ENCODE results near the gene KLRC3. TPM values are rescaled to one million over a fixed set of nuclear protein-coding genes. Genes with fewer than 3 reads are reported as not detected.
"Not testable (repeated sequence)": the region's sequence is repeated elsewhere in the genome, so short reads cannot be mapped to it uniquely, and the experiment has no call there.

Gene KLRC3
- total RNA-seq, 1 donor from 2014 or later, result not detected

DNA sequence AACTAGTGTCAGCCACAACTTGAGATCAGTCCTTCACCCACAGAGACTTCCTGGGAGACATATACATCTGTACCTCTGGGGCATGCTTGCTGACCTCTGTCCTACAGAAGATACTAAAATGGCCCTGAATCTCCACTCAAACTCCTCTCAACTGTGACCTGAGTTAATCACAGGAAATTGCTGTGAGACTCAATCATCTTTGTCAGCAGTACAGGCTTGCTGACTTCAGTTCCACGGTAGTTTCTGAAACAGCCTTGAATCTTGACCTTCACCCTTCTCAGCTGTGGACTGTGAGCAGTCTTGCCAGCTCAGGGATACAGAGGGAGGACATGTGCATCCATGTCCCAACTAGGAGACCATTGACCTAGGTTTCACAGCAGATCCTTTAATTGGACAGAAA, 34.1 kb upstream of the KLRC3 start:
- peak; percentile 1 for DNase-seq (ENCODE audit: low read depth)
- no peak overlapping the region for H3K4me3 ChIP-seq (ENCODE audit: low read depth, low read length)
- no peaks in the 10 kb centered on the region for H3K36me3 ChIP-seq (ENCODE audit: control insufficient read depth, insufficient read depth, low read length)
- TF ChIP-seq CTCF (IDR thresholded peaks at IDR 0.05; ENCODE audit: insufficient read depth, low read length, poor library complexity, severe bottlenecking), result no peak
- H3K27me3 ChIP-seq (ENCODE audit: control insufficient read depth, insufficient read depth, low read length), result no peaks in the 10 kb centered on the region

GRCh38 chr12:10453156-10453555, 32.8 kb upstream of the KLRC3 start, which contains the start of gene KLRC1:
KLRC1 (minus strand) TSS chr12:10453377; CDS start chr12:10451156, 2,221 bp downstream.
- Histone ChIP-seq H3K27me3 (ENCODE audit: control insufficient read depth, insufficient read depth, low read length) (no peaks in the 10 kb centered on the region), H3K36me3 (ENCODE audit: control insufficient read depth, insufficient read depth, low read length) (no peaks in the 10 kb centered on the region), H3K4me3 (ENCODE audit: low read depth, low read length) (no peak within 1 kb of the TSS)
- no peak for DNase-seq (ENCODE audit: low read depth)
- no peak for TF ChIP-seq CTCF (IDR thresholded peaks at IDR 0.05; ENCODE audit: insufficient read depth, low read length, poor library complexity, severe bottlenecking)

DNA sequence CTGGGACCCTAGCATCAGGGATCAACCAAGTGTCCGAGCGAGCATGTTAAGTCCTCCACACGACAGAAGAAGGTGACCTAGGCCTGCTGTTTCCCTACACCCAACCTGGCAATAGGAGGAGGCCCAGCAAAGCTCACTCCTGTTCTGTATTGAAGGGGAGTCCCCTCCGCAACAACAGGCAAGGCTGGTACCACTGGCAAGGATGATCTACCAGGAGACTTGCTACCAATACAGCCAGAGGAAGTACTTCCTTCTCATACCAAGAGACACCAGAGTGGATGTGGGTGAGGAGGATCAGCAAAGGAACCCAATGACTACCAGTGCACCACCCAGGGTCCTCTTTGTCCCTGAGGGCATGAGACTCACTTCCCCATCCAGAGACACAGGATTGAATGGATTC, 27.8 kb upstream of the KLRC3 start:
- Histone ChIP-seq H3K4me3 (ENCODE audit: low read depth, low read length) (no peak overlapping the region), H3K27me3 (ENCODE audit: control insufficient read depth, insufficient read depth, low read length) (no peaks in the 10 kb centered on the region), H3K36me3 (ENCODE audit: control insufficient read depth, insufficient read depth, low read length) (no peaks in the 10 kb centered on the region)
- TF ChIP-seq CTCF (IDR thresholded peaks at IDR 0.05; ENCODE audit: insufficient read depth, low read length, poor library complexity, severe bottlenecking), result no peak
- no peak for DNase-seq (ENCODE audit: low read depth)

- not testable (repeated sequence) for H3K4me3 ChIP-seq (ENCODE audit: low read depth, low read length); H3K27me3 ChIP-seq (ENCODE audit: control insufficient read depth, insufficient read depth, low read length); H3K36me3 ChIP-seq (ENCODE audit: control insufficient read depth, insufficient read depth, low read length); DNase-seq (ENCODE audit: low read depth)
These were observed 25.7 kb upstream of the KLRC3 start for GRCh38 chr12:10446052-10446451.

DNA sequence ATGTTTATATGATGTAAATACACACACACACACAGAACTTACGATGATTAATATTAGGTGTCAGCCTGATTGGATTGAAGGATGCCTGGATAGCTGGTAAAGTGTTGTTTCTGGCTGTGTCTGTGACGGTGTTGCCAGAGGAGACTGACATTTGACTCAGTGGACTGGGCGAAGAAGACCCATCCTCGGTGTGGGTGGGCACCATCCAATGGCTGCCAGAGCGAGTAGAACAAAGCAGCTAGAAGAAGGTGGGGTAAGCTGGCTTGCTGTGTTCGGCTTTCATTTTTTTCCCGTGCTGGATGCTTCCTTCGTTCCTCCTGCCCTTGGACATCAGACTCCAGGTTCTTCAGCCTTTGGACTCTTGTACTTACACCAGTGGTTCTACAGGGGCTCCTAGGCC, 20.7 kb upstream of the KLRC3 start:
- DNase-seq (ENCODE audit: low read depth); H3K36me3 ChIP-seq (ENCODE audit: control insufficient read depth, insufficient read depth, low read length); H3K4me3 ChIP-seq (ENCODE audit: low read depth, low read length); H3K27me3 ChIP-seq (ENCODE audit: control insufficient read depth, insufficient read depth, low read length): not testable (repeated sequence)

DNA sequence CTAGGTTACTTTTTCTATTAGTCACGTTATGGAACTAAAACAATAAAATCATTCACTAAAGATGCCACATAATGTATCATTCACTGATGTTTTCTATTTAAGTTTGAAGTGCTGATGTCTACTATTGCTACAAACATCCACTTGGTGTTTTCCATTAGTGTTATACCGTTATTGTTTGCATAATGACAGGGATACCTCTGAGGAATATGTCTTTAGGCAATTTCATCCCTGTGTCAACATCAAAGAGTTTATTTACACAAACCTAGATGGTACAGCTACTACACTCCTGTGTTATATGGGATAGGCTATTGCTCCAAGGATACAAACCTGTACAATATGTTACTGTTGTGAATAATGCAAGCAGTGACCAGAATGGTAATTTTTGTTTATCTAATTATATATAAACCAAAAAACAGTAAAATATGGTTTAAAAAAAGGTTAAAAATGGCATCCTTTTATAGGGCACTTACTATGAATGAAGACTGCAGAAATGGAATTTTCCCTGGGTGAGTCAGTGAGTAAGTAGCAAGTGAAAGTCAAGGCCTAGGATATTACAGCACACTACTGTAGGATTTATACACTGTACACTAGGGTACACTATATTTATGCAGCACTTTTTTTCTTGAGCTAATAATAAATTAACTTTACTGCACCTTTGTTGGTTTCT, 19.3 kb upstream of the KLRC3 start:
- not testable (repeated sequence) for DNase-seq (ENCODE audit: low read depth); H3K4me3 ChIP-seq (ENCODE audit: low read depth, low read length); H3K36me3 ChIP-seq (ENCODE audit: control insufficient read depth, insufficient read depth, low read length); H3K27me3 ChIP-seq (ENCODE audit: control insufficient read depth, insufficient read depth, low read length)

DNA sequence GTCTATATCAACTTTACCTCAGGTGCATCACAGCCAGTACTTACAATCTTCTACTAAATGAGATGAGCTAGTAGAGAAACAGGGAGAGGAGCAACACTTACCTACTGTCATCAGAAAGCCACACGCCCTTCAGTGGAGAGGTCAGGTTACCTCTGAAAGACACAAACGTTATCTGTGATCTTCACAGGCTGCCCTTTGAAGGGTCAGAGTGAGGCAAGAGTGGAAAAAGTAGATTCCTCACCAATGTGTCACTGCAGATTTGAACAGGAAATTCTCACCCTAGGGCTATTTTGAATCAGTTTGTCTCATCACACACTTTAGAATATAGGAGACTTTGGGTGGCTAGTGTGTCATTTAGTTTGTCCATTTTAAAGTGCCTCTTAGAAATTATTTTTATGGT, 17.2 kb upstream of the KLRC3 start:
- H3K27me3 ChIP-seq (ENCODE audit: control insufficient read depth, insufficient read depth, low read length); H3K36me3 ChIP-seq (ENCODE audit: control insufficient read depth, insufficient read depth, low read length); H3K4me3 ChIP-seq (ENCODE audit: low read depth, low read length); DNase-seq (ENCODE audit: low read depth): not testable (repeated sequence)

DNA sequence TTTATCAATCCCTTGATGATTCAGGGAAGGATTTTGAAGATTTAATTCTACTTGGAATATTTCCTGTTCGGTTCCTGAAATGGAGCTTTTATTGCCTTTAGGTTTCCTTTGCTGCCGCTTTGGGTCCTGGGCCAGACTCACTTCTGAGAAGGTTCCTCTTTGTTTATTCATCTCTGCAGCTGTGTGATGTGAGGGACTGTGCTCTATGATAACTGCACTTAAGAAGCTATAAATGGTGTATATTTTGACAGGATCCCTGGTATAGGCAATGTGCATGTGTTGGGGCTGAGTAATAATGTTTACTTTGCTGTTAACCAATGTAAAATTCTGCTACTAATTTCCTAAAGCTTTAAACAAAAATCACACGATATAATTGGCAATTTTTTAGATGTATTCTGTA, 15.4 kb upstream of the KLRC3 start, which contains the start of gene KLRC2:
Gene KLRC2 (minus strand): TSS at position 195 of the 400 bp plus-strand sequence. CDS start 24 bp downstream, at position 171.
- not testable (repeated sequence) for H3K27me3 ChIP-seq (ENCODE audit: control insufficient read depth, insufficient read depth, low read length); H3K36me3 ChIP-seq (ENCODE audit: control insufficient read depth, insufficient read depth, low read length); DNase-seq (ENCODE audit: low read depth); H3K4me3 ChIP-seq (ENCODE audit: low read depth, low read length)

GRCh38 chr12:10430623-10431022, 10.2 kb upstream of the KLRC3 start:
- not testable (repeated sequence) for H3K4me3 ChIP-seq (ENCODE audit: low read depth, low read length); H3K36me3 ChIP-seq (ENCODE audit: control insufficient read depth, insufficient read depth, low read length); DNase-seq (ENCODE audit: low read depth); H3K27me3 ChIP-seq (ENCODE audit: control insufficient read depth, insufficient read depth, low read length)

- not testable (repeated sequence) for H3K27me3 ChIP-seq (ENCODE audit: control insufficient read depth, insufficient read depth, low read length); H3K36me3 ChIP-seq (ENCODE audit: control insufficient read depth, insufficient read depth, low read length); H3K4me3 ChIP-seq (ENCODE audit: low read depth, low read length); DNase-seq (ENCODE audit: low read depth)
These were observed 5.5 kb upstream of the KLRC3 start for GRCh38 chr12:10425938-10426337.

DNA sequence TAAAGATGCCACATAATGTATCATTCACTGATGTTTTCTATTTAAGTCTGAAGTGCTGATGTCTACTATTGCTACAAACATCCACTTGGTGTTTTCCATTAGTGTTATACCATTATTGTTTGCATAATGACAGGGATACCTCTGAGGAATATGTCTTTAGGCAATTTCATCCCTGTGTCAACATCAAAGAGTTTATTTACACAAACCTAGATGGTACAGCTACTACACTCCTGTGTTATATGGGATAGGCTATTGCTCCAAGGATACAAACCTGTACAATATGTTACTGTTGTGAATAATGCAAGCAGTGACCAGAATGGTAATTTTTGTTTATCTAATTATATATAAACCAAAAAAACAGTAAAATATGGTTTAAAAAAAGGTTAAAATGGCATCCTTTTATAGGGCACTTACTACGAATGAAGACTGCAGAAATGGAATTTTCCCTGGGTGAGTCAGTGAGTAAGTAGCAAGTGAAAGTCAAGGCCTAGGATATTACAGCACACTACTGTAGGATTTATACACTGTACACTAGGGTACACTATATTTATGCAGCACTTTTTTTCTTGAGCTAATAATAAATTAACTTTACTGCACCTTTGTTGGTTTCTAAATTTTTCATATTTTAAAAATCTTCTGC, 4.0 kb upstream of the KLRC3 start:
- not testable (repeated sequence) for H3K36me3 ChIP-seq (ENCODE audit: control insufficient read depth, insufficient read depth, low read length); H3K27me3 ChIP-seq (ENCODE audit: control insufficient read depth, insufficient read depth, low read length); DNase-seq (ENCODE audit: low read depth); H3K4me3 ChIP-seq (ENCODE audit: low read depth, low read length)

- H3K36me3 ChIP-seq (ENCODE audit: control insufficient read depth, insufficient read depth, low read length); H3K27me3 ChIP-seq (ENCODE audit: control insufficient read depth, insufficient read depth, low read length); H3K4me3 ChIP-seq (ENCODE audit: low read depth, low read length); DNase-seq (ENCODE audit: low read depth): not testable (repeated sequence)
These were observed 1.8 kb upstream of the KLRC3 start for GRCh38 chr12:10422159-10422558.
